Astrocyte (in vitro differentiated cells and primary cell): ENCODE measurements around the gene PPM1L. TPM values are rescaled to one million over a fixed set of nuclear protein-coding genes. Genes with fewer than 3 reads are reported as not detected.

Experiments used
- DNase-seq: peaks from one replicate; pipeline ENCODE4 v3.0.0-alpha.2; 2010; ENCODE audit warnings: low read depth
- FAIRE-seq: peaks from 2 replicates; lab custom pipeline; 2011; peaks lifted over from hg19 to GRCh38; lab: Jason Lieb, UNC
- H2AFZ ChIP-seq: 2 replicates; pipeline ENCODE4 v1.6.0; 2012; ENCODE audit warnings: low read depth, low read length, inconsistent platforms
- H3K27ac ChIP-seq: 2 replicates; pipeline ENCODE4 v1.5.1; 2011; ENCODE audit warnings: low read depth, low read length, inconsistent platforms
- H3K27me3 ChIP-seq: 2 replicates; pipeline ENCODE4 v1.6.0; 2011; ENCODE audit warnings: low read length, inconsistent platforms; ENCODE audit not compliant: insufficient read depth
- H3K36me3 ChIP-seq: 2 replicates; pipeline ENCODE4 v1.5.1; 2011; ENCODE audit warnings: low read length, inconsistent platforms; ENCODE audit not compliant: insufficient read depth
- H3K4me1 ChIP-seq: 2 replicates; pipeline ENCODE4 v1.5.1; 2011; ENCODE audit warnings: low read length, inconsistent platforms; ENCODE audit not compliant: insufficient read depth
- H3K4me2 ChIP-seq: 2 replicates; pipeline ENCODE4 v1.6.0; 2012; ENCODE audit warnings: low read length, inconsistent platforms
- H3K4me3 ChIP-seq: 2 replicates; pipeline ENCODE4 v1.5.1; 2011; ENCODE audit warnings: low read depth, mild to moderate bottlenecking, low read length, inconsistent platforms; ENCODE audit not compliant: insufficient read depth
- H3K79me2 ChIP-seq: 2 replicates; pipeline ENCODE4 v1.6.0; 2012; ENCODE audit warnings: mild to moderate bottlenecking, low read length, inconsistent platforms; ENCODE audit not compliant: insufficient read depth
- H3K9ac ChIP-seq: 2 replicates; pipeline ENCODE4 v1.6.0; 2012; ENCODE audit warnings: mild to moderate bottlenecking, low read length, inconsistent platforms
- H3K9me3 ChIP-seq: 2 replicates; pipeline ENCODE4 v1.5.1; 2012; ENCODE audit warnings: low read depth, mild to moderate bottlenecking, low read length, inconsistent platforms; ENCODE audit not compliant: insufficient read depth
- H4K20me1 ChIP-seq: 2 replicates; pipeline ENCODE4 v1.6.0; 2012; ENCODE audit warnings: low read length, inconsistent platforms; ENCODE audit not compliant: insufficient read depth
- H3K27ac Mint-ChIP-seq: one replicate; pipeline ENCODE4 v1.8.0; 2021; ENCODE audit warnings: mild to moderate bottlenecking, mixed read lengths; ENCODE audit not compliant: unreplicated experiment
- H3K27me3 Mint-ChIP-seq: one replicate; pipeline ENCODE4 v1.8.0; 2021; ENCODE audit warnings: low read depth, mixed read lengths; ENCODE audit not compliant: unreplicated experiment
- H3K36me3 Mint-ChIP-seq: one replicate; pipeline ENCODE4 v1.8.0; 2021; ENCODE audit warnings: low read depth, mixed read lengths; ENCODE audit not compliant: unreplicated experiment
- H3K4me1 Mint-ChIP-seq: one replicate; pipeline ENCODE4 v1.8.0; 2021; ENCODE audit warnings: low read depth, mixed read lengths; ENCODE audit not compliant: unreplicated experiment
- H3K4me3 Mint-ChIP-seq: one replicate; pipeline ENCODE4 v1.8.0; 2021; ENCODE audit warnings: mild to moderate bottlenecking, moderate library complexity, mixed read lengths; ENCODE audit not compliant: unreplicated experiment
- H3K9me3 Mint-ChIP-seq: one replicate; pipeline ENCODE4 v1.8.0; 2021; ENCODE audit warnings: mild to moderate bottlenecking, mixed read lengths; ENCODE audit not compliant: unreplicated experiment
- CTCF ChIP-seq: IDR thresholded peaks from 2 replicates; pipeline ENCODE4 v1.5.1; 2011; ENCODE audit warnings: low read depth, mild to moderate bottlenecking, inconsistent platforms, low read length, moderate library complexity; ENCODE audit not compliant: insufficient read depth
- EZH2 ChIP-seq: IDR thresholded peaks from 2 replicates; pipeline ENCODE4 v1.6.1; 2012; ENCODE audit warnings: mild to moderate bottlenecking, low read length, inconsistent platforms; ENCODE audit not compliant: insufficient read depth
- total RNA-seq: library from RNA; stranded (reverse); gene quantifications from 2 replicates; pipeline ENCODE4 v1.2.1, GENCODE V29; 2021

Gene PPM1L
- total RNA-seq, 1 donor from 2014 or later: 6.3 TPM

- Histone ChIP-seq H3K36me3 (no peaks in the 10 kb centered on the region), H4K20me1 (no peaks in the 10 kb centered on the region), H3K9ac (no peak overlapping the region), H3K4me1 (peaks cover 4% of the 10 kb centered on the region), H3K4me2 (no peak overlapping the region), H2AFZ (no peak overlapping the region), H3K27ac (no peak overlapping the region), H3K27me3 (no peaks in the 10 kb centered on the region), H3K9me3 (no peaks in the 10 kb centered on the region), H3K79me2 (no peaks in the 10 kb centered on the region), H3K4me3 (no peak overlapping the region)
- no peaks in the 10 kb centered on the region for H3K4me1 Mint-ChIP-seq
- no peak overlapping the region for H3K4me3 Mint-ChIP-seq
- H3K36me3 Mint-ChIP-seq: peaks cover 2% of the 10 kb centered on the region
- DNase-seq: no peak
- no peak for FAIRE-seq
- peaks cover 16% of the 10 kb centered on the region for H3K27me3 Mint-ChIP-seq
- peaks cover 3% of the 10 kb centered on the region for H3K9me3 Mint-ChIP-seq
- no peak for TF ChIP-seq CTCF
- no peak for TF ChIP-seq EZH2
- no peak overlapping the region for H3K27ac Mint-ChIP-seq
Observed at GRCh38 chr3:161101609-161102008, 345.6 kb downstream of the PPM1L start.

GRCh38 chr3:161103776-161104385, 347.9 kb downstream of the PPM1L start:
- peaks cover 4% of the 10 kb centered on the region for H3K4me1 ChIP-seq
- H2AFZ ChIP-seq: peak overlapping the region; percentile 99
- H3K27ac ChIP-seq: no peak overlapping the region
- peak overlapping the region; percentile 79 for H3K4me3 ChIP-seq
- H3K27me3 Mint-ChIP-seq: peaks cover 13% of the 10 kb centered on the region
- H4K20me1 ChIP-seq: no peaks in the 10 kb centered on the region
- FAIRE-seq (no peak), DNase-seq (no peak)
- H3K27ac Mint-ChIP-seq: no peak overlapping the region
- peak overlapping the region; percentile 91 for H3K4me3 Mint-ChIP-seq
- H3K9me3 Mint-ChIP-seq: peaks cover 3% of the 10 kb centered on the region
- no peaks in the 10 kb centered on the region for H3K79me2 ChIP-seq
- H3K36me3 Mint-ChIP-seq: peaks cover 2% of the 10 kb centered on the region
- H3K27me3 ChIP-seq: no peaks in the 10 kb centered on the region
- H3K9ac ChIP-seq: peak overlapping the region; percentile 85
- no peak for TF ChIP-seq CTCF
- TF ChIP-seq EZH2: no peak
- H3K4me1 Mint-ChIP-seq: peaks cover 2% of the 10 kb centered on the region
- no peaks in the 10 kb centered on the region for H3K9me3 ChIP-seq
- H3K4me2 ChIP-seq: peak overlapping the region; percentile 97
- H3K36me3 ChIP-seq: no peaks in the 10 kb centered on the region
